Hepatic stellate cell (primary cell): ENCODE results near the gene RGMA.
A peak's percentile ranks its signal among the peaks of the same experiment; 100 is the strongest.
"Not testable (repeated sequence)": the region's sequence is repeated elsewhere in the genome, so short reads cannot be mapped to it uniquely, and the experiment has no call there.

ENCODE experiments used
- DNase-seq: peaks from one replicate; pipeline ENCODE4 v3.0.0; 2011; ENCODE audit warnings: low spot score

The RGMA gene

DNA sequence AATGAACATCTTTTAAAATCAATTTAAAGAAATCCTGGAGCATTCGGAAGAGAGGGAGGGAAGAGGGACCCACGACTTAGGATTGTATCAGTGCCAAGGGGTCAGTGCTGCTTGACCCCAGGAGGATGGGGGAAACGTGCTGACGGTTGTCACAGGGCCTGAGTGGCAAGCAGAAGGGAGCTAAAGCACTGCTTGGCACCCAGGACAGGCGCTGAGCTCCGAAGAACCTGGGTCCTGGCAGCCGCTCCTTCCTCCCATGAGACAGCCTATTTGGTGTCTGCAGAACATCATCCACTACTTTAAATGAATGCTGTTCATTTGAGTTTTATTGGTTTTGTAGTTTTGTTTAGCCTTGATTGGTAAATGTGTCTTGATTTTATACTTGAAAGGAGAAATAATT is 54.5 kb downstream of the RGMA start:
- DNase-seq = no peak

- DNase-seq = peak; percentile 10
Observed at GRCh38 chr15:93033434-93034045, 55.5 kb downstream of the RGMA start.

GRCh38 chr15:93032515-93033206 is 56.4 kb downstream of the RGMA start:
- not testable (repeated sequence) for DNase-seq

GRCh38 chr15:93031557-93032384 is 57.2 kb downstream of the RGMA start:
- DNase-seq = not testable (repeated sequence)

GRCh38 chr15:93031103-93031464 is 57.9 kb downstream of the RGMA start:
- no peak for DNase-seq

GRCh38 chr15:93030430-93031102 is 58.4 kb downstream of the RGMA start:
- peak; percentile 89 for DNase-seq

DNA sequence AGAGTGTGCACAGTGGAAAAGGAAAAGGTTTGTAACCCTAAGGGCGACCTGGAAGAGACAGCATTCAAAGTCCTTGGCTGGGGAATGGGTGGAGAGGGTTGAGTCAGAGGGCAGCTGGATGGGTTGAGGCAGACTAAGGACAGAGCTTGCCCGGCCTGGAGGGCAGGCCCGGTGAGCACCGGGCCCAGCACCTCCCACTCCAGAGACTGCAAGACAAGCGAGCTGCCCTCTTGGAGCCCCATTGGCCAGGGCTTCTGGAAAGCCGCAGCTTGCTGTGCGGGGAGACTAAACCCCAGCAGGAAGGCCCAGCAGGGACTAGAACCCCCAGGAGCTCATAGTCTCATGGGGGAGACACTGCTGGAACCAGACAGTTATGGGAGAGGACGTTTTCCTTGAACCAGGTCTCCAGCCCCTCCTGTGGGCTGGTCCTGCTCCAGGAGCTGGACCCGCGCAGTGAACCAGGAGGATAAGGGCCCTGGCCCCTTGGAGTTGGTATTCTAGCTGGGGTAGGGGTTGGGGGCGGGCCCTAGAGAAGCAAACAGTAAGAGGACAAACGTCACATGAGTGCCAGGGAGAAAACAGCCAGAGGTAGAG is 59.1 kb downstream of the RGMA start:
- DNase-seq = peak; percentile 31

- peak; percentile 6 for DNase-seq
Observed at GRCh38 chr15:93029214-93029835, 59.7 kb downstream of the RGMA start.

DNA sequence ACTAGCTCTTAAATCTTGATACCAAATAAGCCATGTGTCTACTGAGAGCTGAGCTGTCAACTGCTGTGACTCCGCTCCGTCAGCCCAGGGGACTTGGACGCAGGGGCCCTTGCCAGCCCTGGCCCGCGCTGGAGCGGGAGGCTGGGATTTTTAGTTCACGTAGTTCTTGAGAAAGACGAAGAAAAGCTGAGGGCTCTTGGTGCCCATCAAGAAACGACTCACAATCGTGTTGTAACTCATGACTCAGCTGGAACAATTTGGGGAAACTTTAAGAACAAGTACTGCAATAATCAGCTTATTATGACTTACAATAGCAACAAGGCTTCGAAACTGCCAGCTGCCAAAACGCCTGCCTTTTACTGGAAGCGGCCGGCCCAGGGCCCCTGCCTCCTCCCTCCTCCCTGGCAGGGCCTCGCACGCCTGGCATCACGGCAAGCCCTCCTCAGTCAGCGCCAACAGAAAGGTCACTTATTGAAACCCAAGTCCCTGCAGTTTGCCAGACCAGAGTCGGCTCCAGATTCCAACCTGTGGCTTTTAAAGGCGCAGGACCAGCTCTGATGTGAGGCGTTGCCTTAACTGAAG is 60.3 kb downstream of the RGMA start:
- DNase-seq = peak; percentile 43

- DNase-seq = no peak
Observed at GRCh38 chr15:93028111-93028631, 60.8 kb downstream of the RGMA start.

DNA sequence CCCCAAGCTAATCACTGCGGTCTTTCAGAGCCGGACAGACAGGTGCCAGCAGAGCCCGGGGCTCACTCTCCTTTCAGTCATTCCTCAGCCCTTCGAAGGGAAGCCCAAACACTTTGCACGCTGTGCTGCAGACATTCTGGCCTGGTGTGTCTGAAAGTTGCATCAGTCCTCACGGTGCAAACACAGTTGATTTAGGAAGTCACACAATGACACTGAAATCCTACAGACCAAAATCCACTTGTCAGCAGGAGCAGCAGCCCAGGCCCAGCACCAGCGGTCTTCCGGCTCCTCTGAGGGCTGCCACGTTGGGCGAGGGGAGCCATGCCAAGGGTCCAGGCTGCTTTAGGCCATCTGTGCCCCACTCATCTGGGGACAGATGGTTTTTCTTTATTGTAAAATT is 61.6 kb downstream of the RGMA start:
- peak; percentile 4 for DNase-seq

- DNase-seq = no peak
Observed at GRCh38 chr15:93026380-93026817, 62.6 kb downstream of the RGMA start.

- no peak for DNase-seq
Observed at GRCh38 chr15:93025625-93025982, 63.4 kb downstream of the RGMA start.

- DNase-seq = no peak
Observed at GRCh38 chr15:93024716-93025624, 64.0 kb downstream of the RGMA start.

- no peak for DNase-seq
Observed at GRCh38 chr15:93024293-93024692, 64.7 kb downstream of the RGMA start.

DNA sequence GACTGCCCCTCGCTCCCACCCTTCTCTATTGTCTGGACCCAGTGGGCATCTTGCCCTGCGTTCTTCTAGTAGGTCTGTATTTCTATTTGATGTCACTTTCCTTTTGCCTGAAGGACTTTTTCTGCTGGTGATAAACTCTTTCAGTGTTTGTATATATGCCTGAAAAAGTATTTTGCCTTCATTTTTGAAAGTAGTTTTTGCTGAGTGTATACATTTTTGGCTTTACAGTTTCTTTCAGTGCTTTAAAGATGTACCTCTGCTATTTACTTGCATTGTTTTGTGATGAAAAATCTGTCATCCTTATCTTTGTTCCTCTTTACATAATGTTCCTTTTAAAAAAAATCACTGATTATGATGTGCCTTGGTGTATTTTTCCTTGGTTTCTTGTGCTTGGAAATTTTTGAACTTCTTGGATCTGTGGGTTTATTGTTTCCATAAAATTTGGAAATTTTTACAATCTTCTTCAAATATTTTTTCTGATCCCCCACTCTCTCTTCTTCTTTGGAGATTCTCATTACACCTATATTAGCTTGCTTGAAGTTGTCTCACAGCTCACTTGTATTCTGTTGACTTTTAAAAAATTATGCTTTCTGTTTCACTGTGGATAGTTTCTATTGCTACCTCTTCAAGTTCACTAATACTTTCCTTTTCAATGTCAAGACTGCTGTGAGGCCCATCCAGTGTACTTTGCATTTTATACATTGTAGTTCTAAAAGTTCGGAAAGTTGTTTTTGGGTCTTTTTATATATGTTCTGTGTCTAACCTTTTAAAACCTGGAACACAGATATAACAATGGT is 67.8 kb downstream of the RGMA start:
- no peak for DNase-seq

GRCh38 chr15:93019971-93020370 is 69.0 kb downstream of the RGMA start:
- no peak for DNase-seq

- DNase-seq = no peak
Observed at GRCh38 chr15:93019090-93019489, 69.9 kb downstream of the RGMA start.

- DNase-seq = no peak
Observed at GRCh38 chr15:93018574-93018973, 70.4 kb downstream of the RGMA start.
